Measurements from ENCODE around the gene TAX1BP3.

DNA sequence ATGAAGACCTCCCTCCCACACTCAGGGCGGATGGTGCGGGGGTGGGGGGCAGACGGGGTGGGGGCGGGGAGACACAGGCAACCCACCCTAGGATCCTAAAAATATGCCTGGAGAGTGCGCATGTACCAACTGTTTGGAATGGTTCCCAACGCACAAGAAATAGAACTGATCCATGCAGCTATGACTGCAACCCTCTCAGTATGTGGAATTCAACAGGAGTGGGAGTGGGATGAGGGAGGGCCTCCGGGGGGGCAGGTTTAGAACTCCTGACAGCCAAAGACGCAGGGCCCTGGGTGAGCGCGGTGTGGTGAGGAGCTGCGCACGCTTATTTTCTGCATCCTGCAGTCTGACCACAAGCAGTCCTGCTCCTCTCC lies 28.7 kb upstream of the TAX1BP3 start:
- no peak for TF ChIP-seq TEAD4 (IDR thresholded peaks at IDR 0.05; ENCODE audit: borderline replicate concordance, insufficient read depth)
- no peak for TF ChIP-seq CHD2 (IDR thresholded peaks at IDR 0.05; ENCODE audit: low read length, partially characterized antibody)
- no peak for TF ChIP-seq RAD21 (IDR thresholded peaks at IDR 0.05; ENCODE audit: low read length)
- TF ChIP-seq POLR2AphosphoS5 (IDR thresholded peaks at IDR 0.05; ENCODE audit: low read depth, low read length): no peak
